ENCODE data around the gene MACF1.

MACF1 gene

GRCh38 chr1:39411526-39412478 is 207.3 kb downstream of the MACF1 start:
- TF ChIP-seq CTCF (IDR thresholded peaks at IDR 0.05; ENCODE audit: extremely low read depth, missing control alignments) = no peak
- peak; percentile 50 for DNase-seq (ENCODE audit: low spot score)

DNA sequence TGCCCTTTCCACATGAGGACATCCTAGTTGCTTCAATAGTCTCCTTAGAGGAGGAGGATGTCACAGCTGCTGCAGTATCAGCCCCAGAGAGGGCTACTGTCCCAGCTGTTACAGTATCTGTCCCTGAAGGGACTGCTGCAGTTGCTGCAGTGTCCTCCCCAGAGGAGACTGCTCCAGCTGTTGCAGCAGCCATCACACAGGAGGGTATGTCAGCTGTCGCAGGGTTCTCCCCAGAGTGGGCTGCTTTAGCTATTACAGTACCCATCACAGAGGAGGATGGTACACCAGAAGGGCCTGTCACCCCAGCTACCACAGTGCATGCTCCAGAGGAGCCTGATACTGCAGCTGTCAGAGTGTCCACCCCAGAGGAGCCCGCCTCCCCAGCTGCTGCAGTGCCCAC is 208.4 kb downstream of the MACF1 start:
- no peak for DNase-seq (ENCODE audit: low spot score)
- TF ChIP-seq CTCF (IDR thresholded peaks at IDR 0.05; ENCODE audit: extremely low read depth, missing control alignments) = no peak

- TF ChIP-seq CTCF (IDR thresholded peaks at IDR 0.05; ENCODE audit: extremely low read depth, missing control alignments) = no peak
These were observed 209.5 kb downstream of the MACF1 start for GRCh38 chr1:39413902-39414528.

GRCh38 chr1:39415553-39415952 is 211.1 kb downstream of the MACF1 start:
- DNase-seq (ENCODE audit: low spot score) = no peak
- no peak for TF ChIP-seq CTCF (IDR thresholded peaks at IDR 0.05; ENCODE audit: extremely low read depth, missing control alignments)

More at GRCh38 chr1:39413902-39414528, 209.5 kb downstream of the MACF1 start:
- no peak for DNase-seq (ENCODE audit: low spot score)

DNA sequence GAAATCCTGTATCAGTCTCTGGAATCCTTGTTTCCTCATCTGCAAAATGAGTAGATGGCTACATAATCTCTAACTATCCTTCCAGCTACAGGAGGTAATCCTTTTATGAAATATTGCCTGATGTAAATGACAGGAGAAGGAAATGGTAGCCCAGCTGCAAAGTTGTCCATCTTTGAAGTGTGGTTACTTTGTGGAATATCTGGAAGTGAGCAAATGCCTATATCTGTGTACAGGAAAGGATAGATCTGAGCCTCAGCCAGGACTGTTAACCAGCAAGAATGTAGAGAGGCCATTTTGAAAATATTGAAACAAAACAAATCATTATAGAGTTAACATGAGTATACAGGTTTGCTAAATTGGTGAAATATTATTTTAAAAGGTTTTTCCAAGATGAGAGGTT is 212.1 kb downstream of the MACF1 start:
- DNase-seq (ENCODE audit: low spot score) = no peak
- no peak for TF ChIP-seq CTCF (IDR thresholded peaks at IDR 0.05; ENCODE audit: extremely low read depth, missing control alignments)

DNA sequence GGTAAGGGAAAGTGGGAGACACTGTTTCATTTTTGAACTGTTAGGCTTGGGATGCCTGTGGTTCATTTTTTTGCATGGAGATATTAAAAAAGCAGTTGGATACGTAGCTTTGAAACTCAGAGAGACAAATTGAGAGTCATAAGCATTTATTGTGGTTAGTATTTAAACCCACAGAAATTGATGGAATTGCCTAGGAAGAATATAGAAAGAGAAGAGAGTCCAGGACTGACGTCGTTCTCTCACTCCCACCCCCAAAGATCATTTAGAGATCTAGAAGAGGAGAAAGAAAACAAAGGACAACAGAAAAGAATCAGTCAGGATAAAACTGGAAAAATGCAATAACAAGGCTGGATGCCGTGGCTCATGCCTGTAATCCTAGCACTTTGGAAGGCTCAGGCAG is 213.7 kb downstream of the MACF1 start:
- no peak for DNase-seq (ENCODE audit: low spot score)
- no peak for TF ChIP-seq CTCF (IDR thresholded peaks at IDR 0.05; ENCODE audit: extremely low read depth, missing control alignments)

DNA sequence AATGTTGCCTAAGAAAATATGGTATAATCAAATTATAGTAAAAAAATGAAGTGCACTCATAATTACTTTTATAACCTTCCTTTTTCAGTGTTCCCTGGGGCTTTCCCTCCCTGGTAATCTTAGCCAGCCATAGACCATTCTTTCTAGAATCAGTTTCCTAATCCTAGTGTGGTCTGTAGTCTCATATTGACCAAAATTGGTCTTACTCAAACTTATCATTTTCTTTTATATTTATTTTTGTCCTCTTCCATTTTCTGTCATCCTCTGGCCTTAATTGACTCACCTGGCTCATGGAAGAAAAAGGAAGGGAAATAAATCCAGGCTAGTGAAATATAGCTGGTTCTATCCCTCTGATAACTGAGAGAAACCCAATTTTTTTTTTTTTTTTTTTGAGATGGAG is 216.0 kb downstream of the MACF1 start:
- no peak for TF ChIP-seq CTCF (IDR thresholded peaks at IDR 0.05; ENCODE audit: extremely low read depth, missing control alignments)
- DNase-seq (ENCODE audit: low spot score) = no peak
